Measurements from ENCODE around the gene HSPBAP1. TPM values are rescaled to one million over a fixed set of nuclear protein-coding genes. Genes with fewer than 3 reads are reported as not detected.

Gene HSPBAP1
- total and polyA plus RNA-seq, 2 of the 13 experiments (the other 11 are each of a cell fraction or from before 2014, with no cell fraction given): 4.2 to 5.1 TPM

DNA sequence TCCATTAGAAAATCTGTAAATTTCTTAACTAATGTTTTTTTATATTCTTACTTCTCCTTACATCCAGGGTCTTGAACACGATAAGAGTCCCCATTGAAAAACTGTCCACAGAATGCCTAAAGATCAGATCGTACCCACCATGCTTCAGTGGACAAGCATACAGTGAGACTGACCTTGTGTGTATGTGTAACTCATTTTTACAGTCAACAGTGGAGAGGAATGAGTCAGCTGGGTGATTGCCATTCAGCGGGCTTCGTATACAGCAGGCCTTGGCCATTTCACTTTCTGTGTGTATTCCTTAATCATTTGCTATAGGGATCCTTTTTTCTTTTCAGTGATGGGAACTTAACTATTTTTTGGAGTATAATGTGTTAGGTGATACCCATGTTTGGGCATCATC, 102.4 kb downstream of the HSPBAP1 start (continued):
- TF ChIP-seq ZNF17 (CRISPR knock-in tag; IDR thresholded peaks at IDR 0.05) (no peak), KLF6 (CRISPR knock-in tag; IDR thresholded peaks at IDR 0.05) (no peak), NR2F6 (IDR thresholded peaks at IDR 0.05) (no peak), NR2F6 (CRISPR knock-in tag; IDR thresholded peaks at IDR 0.05) (no peak), MED1 (CRISPR knock-in tag; IDR thresholded peaks at IDR 0.05) (0 out of 2 replicates have a peak, but pooled peaks have one; percentile 27), FOXA3 (CRISPR knock-in tag; IDR thresholded peaks at IDR 0.05) (peak; percentile 75), ZNF652 (CRISPR knock-in tag; IDR thresholded peaks at IDR 0.05; ENCODE audit: borderline replicate concordance, low read depth) (0 out of 2 replicates have a peak, but pooled peaks have one; percentile 32), KLF16 (CRISPR knock-in tag; IDR thresholded peaks at IDR 0.05) (0 out of 4 replicates have a peak, but pooled peaks of 1 of the 2 experiments have one; percentile 32), ZNF891 (CRISPR knock-in tag; IDR thresholded peaks at IDR 0.05) (no peak)
- TF ChIP-seq, protein P1, sequence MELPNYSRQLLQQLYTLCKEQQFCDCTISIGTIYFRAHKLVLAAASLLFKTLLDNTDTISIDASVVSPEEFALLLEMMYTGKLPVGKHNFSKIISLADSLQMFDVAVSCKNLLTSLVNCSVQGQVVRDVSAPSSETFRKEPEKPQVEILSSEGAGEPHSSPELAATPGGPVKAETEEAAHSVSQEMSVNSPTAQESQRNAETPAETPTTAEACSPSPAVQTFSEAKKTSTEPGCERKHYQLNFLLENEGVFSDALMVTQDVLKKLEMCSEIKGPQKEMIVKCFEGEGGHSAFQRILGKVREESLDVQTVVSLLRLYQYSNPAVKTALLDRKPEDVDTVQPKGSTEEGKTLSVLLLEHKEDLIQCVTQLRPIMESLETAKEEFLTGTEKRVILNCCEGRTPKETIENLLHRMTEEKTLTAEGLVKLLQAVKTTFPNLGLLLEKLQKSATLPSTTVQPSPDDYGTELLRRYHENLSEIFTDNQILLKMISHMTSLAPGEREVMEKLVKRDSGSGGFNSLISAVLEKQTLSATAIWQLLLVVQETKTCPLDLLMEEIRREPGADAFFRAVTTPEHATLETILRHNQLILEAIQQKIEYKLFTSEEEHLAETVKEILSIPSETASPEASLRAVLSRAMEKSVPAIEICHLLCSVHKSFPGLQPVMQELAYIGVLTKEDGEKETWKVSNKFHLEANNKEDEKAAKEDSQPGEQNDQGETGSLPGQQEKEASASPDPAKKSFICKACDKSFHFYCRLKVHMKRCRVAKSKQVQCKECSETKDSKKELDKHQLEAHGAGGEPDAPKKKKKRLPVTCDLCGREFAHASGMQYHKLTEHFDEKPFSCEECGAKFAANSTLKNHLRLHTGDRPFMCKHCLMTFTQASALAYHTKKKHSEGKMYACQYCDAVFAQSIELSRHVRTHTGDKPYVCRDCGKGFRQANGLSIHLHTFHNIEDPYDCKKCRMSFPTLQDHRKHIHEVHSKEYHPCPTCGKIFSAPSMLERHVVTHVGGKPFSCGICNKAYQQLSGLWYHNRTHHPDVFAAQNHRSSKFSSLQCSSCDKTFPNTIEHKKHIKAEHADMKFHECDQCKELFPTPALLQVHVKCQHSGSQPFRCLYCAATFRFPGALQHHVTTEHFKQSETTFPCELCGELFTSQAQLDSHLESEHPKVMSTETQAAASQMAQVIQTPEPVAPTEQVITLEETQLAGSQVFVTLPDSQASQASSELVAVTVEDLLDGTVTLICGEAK (IDR thresholded peaks at IDR 0.05): no peak
- TF ChIP-seq, protein P1 (CRISPR knock-in tag; IDR thresholded peaks at IDR 0.05): no peak
- TF ChIP-seq, protein P2, sequence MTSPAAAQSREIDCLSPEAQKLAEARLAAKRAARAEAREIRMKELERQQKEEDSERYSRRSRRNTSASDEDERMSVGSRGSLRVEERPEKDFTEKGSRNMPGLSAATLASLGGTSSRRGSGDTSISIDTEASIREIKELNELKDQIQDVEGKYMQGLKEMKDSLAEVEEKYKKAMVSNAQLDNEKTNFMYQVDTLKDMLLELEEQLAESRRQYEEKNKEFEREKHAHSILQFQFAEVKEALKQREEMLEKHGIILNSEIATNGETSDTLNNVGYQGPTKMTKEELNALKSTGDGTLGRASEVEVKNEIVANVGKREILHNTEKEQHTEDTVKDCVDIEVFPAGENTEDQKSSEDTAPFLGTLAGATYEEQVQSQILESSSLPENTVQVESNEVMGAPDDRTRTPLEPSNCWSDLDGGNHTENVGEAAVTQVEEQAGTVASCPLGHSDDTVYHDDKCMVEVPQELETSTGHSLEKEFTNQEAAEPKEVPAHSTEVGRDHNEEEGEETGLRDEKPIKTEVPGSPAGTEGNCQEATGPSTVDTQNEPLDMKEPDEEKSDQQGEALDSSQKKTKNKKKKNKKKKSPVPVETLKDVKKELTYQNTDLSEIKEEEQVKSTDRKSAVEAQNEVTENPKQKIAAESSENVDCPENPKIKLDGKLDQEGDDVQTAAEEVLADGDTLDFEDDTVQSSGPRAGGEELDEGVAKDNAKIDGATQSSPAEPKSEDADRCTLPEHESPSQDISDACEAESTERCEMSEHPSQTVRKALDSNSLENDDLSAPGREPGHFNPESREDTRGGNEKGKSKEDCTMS (CRISPR knock-in tag; conservative IDR thresholded peaks at IDR 0.05): no peak
- TF ChIP-seq, protein P3, sequence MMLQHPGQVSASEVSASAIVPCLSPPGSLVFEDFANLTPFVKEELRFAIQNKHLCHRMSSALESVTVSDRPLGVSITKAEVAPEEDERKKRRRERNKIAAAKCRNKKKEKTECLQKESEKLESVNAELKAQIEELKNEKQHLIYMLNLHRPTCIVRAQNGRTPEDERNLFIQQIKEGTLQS (CRISPR knock-in tag; IDR thresholded peaks at IDR 0.05): 0 out of 2 replicates have a peak, but pooled peaks have one; percentile 32
- TF ChIP-seq, protein P4, sequence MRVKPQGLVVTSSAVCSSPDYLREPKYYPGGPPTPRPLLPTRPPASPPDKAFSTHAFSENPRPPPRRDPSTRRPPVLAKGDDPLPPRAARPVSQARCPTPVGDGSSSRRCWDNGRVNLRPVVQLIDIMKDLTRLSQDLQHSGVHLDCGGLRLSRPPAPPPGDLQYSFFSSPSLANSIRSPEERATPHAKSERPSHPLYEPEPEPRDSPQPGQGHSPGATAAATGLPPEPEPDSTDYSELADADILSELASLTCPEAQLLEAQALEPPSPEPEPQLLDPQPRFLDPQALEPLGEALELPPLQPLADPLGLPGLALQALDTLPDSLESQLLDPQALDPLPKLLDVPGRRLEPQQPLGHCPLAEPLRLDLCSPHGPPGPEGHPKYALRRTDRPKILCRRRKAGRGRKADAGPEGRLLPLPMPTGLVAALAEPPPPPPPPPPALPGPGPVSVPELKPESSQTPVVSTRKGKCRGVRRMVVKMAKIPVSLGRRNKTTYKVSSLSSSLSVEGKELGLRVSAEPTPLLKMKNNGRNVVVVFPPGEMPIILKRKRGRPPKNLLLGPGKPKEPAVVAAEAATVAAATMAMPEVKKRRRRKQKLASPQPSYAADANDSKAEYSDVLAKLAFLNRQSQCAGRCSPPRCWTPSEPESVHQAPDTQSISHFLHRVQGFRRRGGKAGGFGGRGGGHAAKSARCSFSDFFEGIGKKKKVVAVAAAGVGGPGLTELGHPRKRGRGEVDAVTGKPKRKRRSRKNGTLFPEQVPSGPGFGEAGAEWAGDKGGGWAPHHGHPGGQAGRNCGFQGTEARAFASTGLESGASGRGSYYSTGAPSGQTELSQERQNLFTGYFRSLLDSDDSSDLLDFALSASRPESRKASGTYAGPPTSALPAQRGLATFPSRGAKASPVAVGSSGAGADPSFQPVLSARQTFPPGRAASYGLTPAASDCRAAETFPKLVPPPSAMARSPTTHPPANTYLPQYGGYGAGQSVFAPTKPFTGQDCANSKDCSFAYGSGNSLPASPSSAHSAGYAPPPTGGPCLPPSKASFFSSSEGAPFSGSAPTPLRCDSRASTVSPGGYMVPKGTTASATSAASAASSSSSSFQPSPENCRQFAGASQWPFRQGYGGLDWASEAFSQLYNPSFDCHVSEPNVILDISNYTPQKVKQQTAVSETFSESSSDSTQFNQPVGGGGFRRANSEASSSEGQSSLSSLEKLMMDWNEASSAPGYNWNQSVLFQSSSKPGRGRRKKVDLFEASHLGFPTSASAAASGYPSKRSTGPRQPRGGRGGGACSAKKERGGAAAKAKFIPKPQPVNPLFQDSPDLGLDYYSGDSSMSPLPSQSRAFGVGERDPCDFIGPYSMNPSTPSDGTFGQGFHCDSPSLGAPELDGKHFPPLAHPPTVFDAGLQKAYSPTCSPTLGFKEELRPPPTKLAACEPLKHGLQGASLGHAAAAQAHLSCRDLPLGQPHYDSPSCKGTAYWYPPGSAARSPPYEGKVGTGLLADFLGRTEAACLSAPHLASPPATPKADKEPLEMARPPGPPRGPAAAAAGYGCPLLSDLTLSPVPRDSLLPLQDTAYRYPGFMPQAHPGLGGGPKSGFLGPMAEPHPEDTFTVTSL (CRISPR knock-in tag; IDR thresholded peaks at IDR 0.05; ENCODE audit: borderline replicate concordance): no peak; the same call in 1 of the 2 replicates

Measured in HepG2 (cell line).